ENCODE measurements around the gene PNRC2. TPM values are rescaled to one million over a fixed set of nuclear protein-coding genes. Genes with fewer than 3 reads are reported as not detected.
A peak's percentile ranks its signal among the peaks of the same experiment; 100 is the strongest.

PNRC2 gene
- total and polyA plus RNA-seq, 2 of the 13 experiments (the other 11 are each of a cell fraction or from before 2014, with no cell fraction given): 74.9 to 97.5 TPM

GRCh38 chr1:23978805-23979204 lies 19.2 kb downstream of the PNRC2 start:
- in situ Hi-C loops (cut with HindIII; ENCODE audit: extremely low pct_ligation_motif_present, low pct_unique_long_range_greater_than_20kb) (loop anchor here (5.0 kb wide), 1 partner anchor 43 kb away; no protein-coding TSS in a partner anchor), intact Hi-C loops (cut with micrococcal nuclease; ENCODE audit: unreplicated experiment) (loop anchor here (2.0 kb wide), 1 partner anchor 50 kb away; no protein-coding TSS in a partner anchor)
- peaks cover 3 to 34% of the 10 kb centered on the region in 2 experiments for H3K36me3 ChIP-seq (replicated peaks in 1 of 2; ENCODE audit: control insufficient read depth in 1 of 2, insufficient read depth in 2 of 2, low read length in 2 of 2)
- TF ChIP-seq ZNF3 (CRISPR knock-in tag; IDR thresholded peaks at IDR 0.05) (no peak), BORCS8-MEF2B (CRISPR knock-in tag; IDR thresholded peaks at IDR 0.05) (no peak), HDAC1 (CRISPR knock-in tag; IDR thresholded peaks at IDR 0.05) (no peak), TP53 (CRISPR knock-in tag; conservative IDR thresholded peaks at IDR 0.05) (no peak), ZBTB2 (CRISPR knock-in tag; IDR thresholded peaks at IDR 0.05; ENCODE audit: low read depth) (no peak), HOXA3 (CRISPR knock-in tag; IDR thresholded peaks at IDR 0.05) (no peak), NFKBIZ (CRISPR knock-in tag; IDR thresholded peaks at IDR 0.05) (no peak), MAFF (IDR thresholded peaks at IDR 0.05; ENCODE audit: low read depth, low read length) (no peak), HMGXB3 (CRISPR knock-in tag; IDR thresholded peaks at IDR 0.05; ENCODE audit: borderline replicate concordance) (no peak), ZMYM3 (CRISPR knock-in tag; IDR thresholded peaks at IDR 0.05) (no peak), ZNF274 (CRISPR knock-in tag; IDR thresholded peaks at IDR 0.05) (no peak), SNAI1 (CRISPR knock-in tag; IDR thresholded peaks at IDR 0.05; ENCODE audit: borderline replicate concordance) (no peak), ZZZ3 (CRISPR knock-in tag; IDR thresholded peaks at IDR 0.05; ENCODE audit: borderline replicate concordance) (no peak), AKAP8 (CRISPR knock-in tag; IDR thresholded peaks at IDR 0.05) (no peak), SMARCE1 (IDR thresholded peaks at IDR 0.05; ENCODE audit: borderline replicate concordance) (no peak), ZBTB8A (CRISPR knock-in tag; IDR thresholded peaks at IDR 0.05; ENCODE audit: borderline replicate concordance, low read depth) (no peak), MAF1 (CRISPR knock-in tag; IDR thresholded peaks at IDR 0.05; ENCODE audit: borderline replicate concordance) (no peak), CCAR2 (optimal IDR thresholded peaks at IDR 0.05; ENCODE audit: low read depth, low read length) (no peak)
- WGBS (ENCODE audit: low lambda C conversion rate): 0% methylated on average over 4 of the region's 4 CpGs
- peak overlapping the region; percentile 91 to 96 (median 93) for H3K4me3 ChIP-seq (replicated peaks in 1 of 3; ENCODE audit: insufficient read depth in 1 of 3, low read depth in 2 of 3, low read length in 3 of 3)
- H3K9me3 ChIP-seq (ENCODE audit: low read length): no peaks in the 10 kb centered on the region
- ATAC-seq (no peak), DNase-seq (ENCODE audit: low spot score) (no peak), FAIRE-seq (no peak)
- BruUV-seq (replicated peaks): no TSS peak
- H3K27ac ChIP-seq (ENCODE audit: extremely low read length, insufficient read depth, low read length): peak overlapping the region; percentile 98
- peaks cover 56% of the 10 kb centered on the region for H3K4me1 ChIP-seq (ENCODE audit: insufficient read depth, low read length)
- H3K4me2 ChIP-seq (ENCODE audit: low read depth, low read length): peak overlapping the region; percentile 85
- H3K9ac ChIP-seq (ENCODE audit: insufficient read depth, low read depth, low read length): peak overlapping the region; percentile 99
- H3K79me2 ChIP-seq (ENCODE audit: insufficient read depth, low read length): peaks cover 64% of the 10 kb centered on the region
- no peaks in the 10 kb centered on the region; a peak in 1 of 5 replicates for H3K27me3 ChIP-seq (ENCODE audit: control insufficient read depth in 1 of 2, insufficient read depth in 2 of 2, low read length in 2 of 2)
- H2AFZ ChIP-seq (ENCODE audit: low read length): no peak overlapping the region
- ChIA-PET POLR2A (interaction anchor here (0.9 to 2.6 kb wide), 2 partner anchors 15 to 43 kb away, joined by 3 to 35 read pairs; no protein-coding TSS in a partner anchor), CTCF (ENCODE audit: low intra/inter-chr PET ratio, low total read pairs) (no interaction called here)
- peaks cover 44% of the 10 kb centered on the region for H4K20me1 ChIP-seq (ENCODE audit: insufficient read depth, low read length)
